NCI-H2196 (cell line): Measurements from ENCODE around the gene DNASE1L1.

Experiments used
- DNase-seq: peaks from one replicate; lab custom pipeline; 2025; ENCODE audit not compliant: unreplicated experiment; lab: John Stamatoyannopoulos, UW

Gene DNASE1L1

GRCh38 chrX:154369449-154370299 is 39.4 kb downstream of the DNASE1L1 start:
- DNase-seq = peak; percentile 48

GRCh38 chrX:154368630-154369448 is 40.2 kb downstream of the DNASE1L1 start:
- DNase-seq = peak; percentile 57

GRCh38 chrX:154367474-154368308 is 41.4 kb downstream of the DNASE1L1 start:
- DNase-seq = no peak

GRCh38 chrX:154366666-154367055 is 42.4 kb downstream of the DNASE1L1 start:
- DNase-seq = no peak

- DNase-seq = no peak
These were observed 42.9 kb downstream of the DNASE1L1 start for GRCh38 chrX:154365997-154366665.

- DNase-seq = no peak
These were observed 43.9 kb downstream of the DNASE1L1 start for GRCh38 chrX:154365052-154365600.

GRCh38 chrX:154363706-154364439 is 45.2 kb downstream of the DNASE1L1 start:
- DNase-seq = no peak

GRCh38 chrX:154362085-154362742 is 46.8 kb downstream of the DNASE1L1 start:
- no peak for DNase-seq

GRCh38 chrX:154360155-154360713 is 48.8 kb downstream of the DNASE1L1 start:
- DNase-seq = no peak

- DNase-seq = no peak
These were observed 49.5 kb downstream of the DNASE1L1 start for GRCh38 chrX:154359362-154360154.

- no peak for DNase-seq
These were observed 50.2 kb downstream of the DNASE1L1 start for GRCh38 chrX:154358829-154359228.

- DNase-seq = no peak
These were observed 51.0 kb downstream of the DNASE1L1 start for GRCh38 chrX:154358011-154358410.

GRCh38 chrX:154357205-154357604 is 51.8 kb downstream of the DNASE1L1 start:
- no peak for DNase-seq

- DNase-seq = no peak
These were observed 52.5 kb downstream of the DNASE1L1 start for GRCh38 chrX:154356596-154356995.

GRCh38 chrX:154355776-154356140 is 53.3 kb downstream of the DNASE1L1 start:
- no peak for DNase-seq

- no peak for DNase-seq
These were observed 53.8 kb downstream of the DNASE1L1 start for GRCh38 chrX:154355094-154355775.

GRCh38 chrX:154354516-154354915 is 54.5 kb downstream of the DNASE1L1 start:
- no peak for DNase-seq
